Type B pancreatic cell (in vitro differentiated cells): ENCODE measurements around the gene AQP5. TPM values are rescaled to one million over a fixed set of nuclear protein-coding genes. Genes with fewer than 3 reads are reported as not detected.

Source experiments
- DNase-seq: peaks from one replicate; pipeline ENCODE4 v3.0.0; 2021; ENCODE audit warnings: mixed read lengths; ENCODE audit not compliant: unreplicated experiment; ENCODE audit errors: extremely low spot score
- H3K27ac Mint-ChIP-seq: 2 replicates; pipeline ENCODE4 v1.8.0; 2021; ENCODE audit warnings: mild to moderate bottlenecking, mixed read lengths
- H3K27me3 Mint-ChIP-seq: 2 replicates; pipeline ENCODE4 v1.8.0; 2021; ENCODE audit warnings: mixed read lengths
- H3K36me3 Mint-ChIP-seq: 2 replicates; pipeline ENCODE4 v1.8.0; 2021; ENCODE audit warnings: mixed read lengths
- H3K4me1 Mint-ChIP-seq: one replicate; pipeline ENCODE4 v1.8.0; 2021; ENCODE audit warnings: mixed read lengths; ENCODE audit not compliant: unreplicated experiment
- H3K4me3 Mint-ChIP-seq: 2 replicates; pipeline ENCODE4 v1.8.0; 2021; ENCODE audit warnings: mild to moderate bottlenecking, mixed read lengths
- H3K9me3 Mint-ChIP-seq: 2 replicates; pipeline ENCODE4 v1.8.0; 2021; ENCODE audit warnings: mixed read lengths
- total RNA-seq: library from RNA; stranded (reverse); gene quantifications from 2 replicates; pipeline ENCODE4 v1.2.1, GENCODE V29; 2021; ENCODE audit warnings: low replicate concordance
- TF ChIP-seq, protein P1 (sequence below): fragments of 200-600 bp; sonication (generic); conservative IDR thresholded peaks from 2 replicates; pipeline ENCODE4 v1.5.0; 2021; ENCODE audit warnings: antibody characterized with exemption, mild to moderate bottlenecking

Gene AQP5
- total RNA-seq, 1 donor from 2014 or later, result 0.97 TPM

GRCh38 chr12:49941556-49942511 lies 19.8 kb upstream of the AQP5 start:
- TF ChIP-seq, protein P1, sequence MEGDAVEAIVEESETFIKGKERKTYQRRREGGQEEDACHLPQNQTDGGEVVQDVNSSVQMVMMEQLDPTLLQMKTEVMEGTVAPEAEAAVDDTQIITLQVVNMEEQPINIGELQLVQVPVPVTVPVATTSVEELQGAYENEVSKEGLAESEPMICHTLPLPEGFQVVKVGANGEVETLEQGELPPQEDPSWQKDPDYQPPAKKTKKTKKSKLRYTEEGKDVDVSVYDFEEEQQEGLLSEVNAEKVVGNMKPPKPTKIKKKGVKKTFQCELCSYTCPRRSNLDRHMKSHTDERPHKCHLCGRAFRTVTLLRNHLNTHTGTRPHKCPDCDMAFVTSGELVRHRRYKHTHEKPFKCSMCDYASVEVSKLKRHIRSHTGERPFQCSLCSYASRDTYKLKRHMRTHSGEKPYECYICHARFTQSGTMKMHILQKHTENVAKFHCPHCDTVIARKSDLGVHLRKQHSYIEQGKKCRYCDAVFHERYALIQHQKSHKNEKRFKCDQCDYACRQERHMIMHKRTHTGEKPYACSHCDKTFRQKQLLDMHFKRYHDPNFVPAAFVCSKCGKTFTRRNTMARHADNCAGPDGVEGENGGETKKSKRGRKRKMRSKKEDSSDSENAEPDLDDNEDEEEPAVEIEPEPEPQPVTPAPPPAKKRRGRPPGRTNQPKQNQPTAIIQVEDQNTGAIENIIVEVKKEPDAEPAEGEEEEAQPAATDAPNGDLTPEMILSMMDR, result no peak
- no peak for DNase-seq
- no peaks in the 10 kb centered on the region for H3K36me3 Mint-ChIP-seq
- H3K27ac Mint-ChIP-seq, result no peak overlapping the region
- H3K27me3 Mint-ChIP-seq, result peaks cover 3% of the 10 kb centered on the region
- H3K4me3 Mint-ChIP-seq, result no peak overlapping the region
- no peaks in the 10 kb centered on the region for H3K9me3 Mint-ChIP-seq
- peaks cover 38% of the 10 kb centered on the region for H3K4me1 Mint-ChIP-seq

DNA sequence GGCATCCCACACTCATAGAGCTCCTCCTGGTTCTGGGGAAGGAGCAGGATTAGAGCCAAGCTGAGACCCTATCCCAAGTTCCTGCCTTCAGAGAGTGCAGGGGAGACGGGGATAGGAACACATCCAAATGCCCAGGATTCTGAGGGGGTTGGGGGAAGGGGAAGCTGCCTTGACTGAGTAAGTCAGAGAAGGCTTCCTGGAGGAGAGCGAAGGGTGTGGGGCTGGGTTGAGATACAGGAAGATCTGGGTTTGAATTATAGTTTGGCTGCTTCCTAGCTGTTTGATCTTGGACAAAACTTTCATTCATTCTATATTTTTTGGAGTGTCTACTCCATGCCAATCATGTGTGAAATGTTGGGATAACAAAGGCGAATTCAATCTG lies 19.2 kb upstream of the AQP5 start:
- Mint-ChIP-seq H3K27me3 (peaks cover 3% of the 10 kb centered on the region), H3K27ac (peak overlapping the region; percentile 69), H3K4me1 (peaks cover 38% of the 10 kb centered on the region), H3K9me3 (no peaks in the 10 kb centered on the region), H3K36me3 (no peaks in the 10 kb centered on the region), H3K4me3 (no peak overlapping the region)
- TF ChIP-seq, protein P1, result no peak
- no peak for DNase-seq

GRCh38 chr12:49942921-49943624 lies 18.6 kb upstream of the AQP5 start:
- TF ChIP-seq, protein P1, result no peak
- H3K4me1 Mint-ChIP-seq, result peaks cover 38% of the 10 kb centered on the region
- no peak overlapping the region for H3K4me3 Mint-ChIP-seq
- no peaks in the 10 kb centered on the region for H3K9me3 Mint-ChIP-seq
- no peaks in the 10 kb centered on the region for H3K36me3 Mint-ChIP-seq
- peaks cover 3% of the 10 kb centered on the region for H3K27me3 Mint-ChIP-seq
- DNase-seq, result no peak
- H3K27ac Mint-ChIP-seq, result peak overlapping the region; percentile 69

DNA sequence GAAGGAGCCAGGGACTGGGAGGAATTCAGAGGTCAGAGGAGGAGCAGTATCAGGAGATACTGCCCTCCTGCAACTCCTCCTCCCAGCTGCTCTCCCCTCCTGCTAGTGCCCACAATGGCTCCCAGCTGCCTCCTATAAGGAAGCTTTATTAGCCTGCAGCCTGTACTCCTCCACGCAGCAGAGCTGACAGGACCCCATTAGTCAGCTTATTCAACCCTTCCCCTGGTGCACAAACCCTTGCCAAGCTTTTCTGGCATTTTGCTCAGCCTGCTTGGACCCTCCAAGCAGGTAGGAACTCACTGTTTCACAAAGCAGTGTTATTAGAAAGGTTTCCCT lies 18.1 kb upstream of the AQP5 start:
- peaks cover 3% of the 10 kb centered on the region for H3K27me3 Mint-ChIP-seq
- TF ChIP-seq, protein P1, result no peak
- peaks cover 38% of the 10 kb centered on the region for H3K4me1 Mint-ChIP-seq
- H3K36me3 Mint-ChIP-seq, result no peaks in the 10 kb centered on the region
- DNase-seq, result no peak
- H3K9me3 Mint-ChIP-seq, result no peaks in the 10 kb centered on the region
- H3K27ac Mint-ChIP-seq, result peak overlapping the region; percentile 26
- H3K4me3 Mint-ChIP-seq, result no peak overlapping the region

DNA sequence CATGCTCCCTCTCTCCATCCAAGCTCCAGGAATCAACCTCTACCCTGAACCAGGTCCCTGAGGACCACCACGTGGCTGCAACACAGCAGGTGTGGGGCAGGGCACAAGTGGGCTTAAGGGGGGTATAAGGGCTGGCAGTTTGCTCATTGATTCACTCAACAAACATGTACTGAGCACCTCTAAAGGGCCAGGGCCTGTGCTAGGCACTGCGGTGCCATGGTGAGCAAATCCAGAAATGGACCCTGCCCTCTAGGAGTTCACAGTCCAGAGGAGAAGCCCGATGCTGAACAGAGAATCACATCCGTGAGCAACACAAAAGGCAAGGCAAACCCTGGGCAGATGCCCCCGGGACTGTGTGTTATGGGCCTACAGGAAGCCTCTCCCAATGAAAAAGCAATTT lies 17.6 kb upstream of the AQP5 start:
- H3K27ac Mint-ChIP-seq, result peak overlapping the region; percentile 26
- H3K4me1 Mint-ChIP-seq, result peaks cover 38% of the 10 kb centered on the region
- no peaks in the 10 kb centered on the region for H3K36me3 Mint-ChIP-seq
- no peaks in the 10 kb centered on the region for H3K9me3 Mint-ChIP-seq
- no peak for DNase-seq
- TF ChIP-seq, protein P1, result no peak
- H3K4me3 Mint-ChIP-seq, result no peak overlapping the region
- peaks cover 3% of the 10 kb centered on the region for H3K27me3 Mint-ChIP-seq
